HL-60/S4 (cell line): ENCODE results near the gene MTX1.
"Not testable (repeated sequence)": the region's sequence is repeated elsewhere in the genome, so short reads cannot be mapped to it uniquely, and the experiment has no call there.

Source experiments
- in situ Hi-C: fragments of 300-500 bp; cut with MboI; formaldehyde crosslinking; loops from 2 replicates; pipeline ENCODE4 v1.14.3; 2022; ENCODE audit warnings: low sequenced_read_pairs

Gene MTX1, protein sequence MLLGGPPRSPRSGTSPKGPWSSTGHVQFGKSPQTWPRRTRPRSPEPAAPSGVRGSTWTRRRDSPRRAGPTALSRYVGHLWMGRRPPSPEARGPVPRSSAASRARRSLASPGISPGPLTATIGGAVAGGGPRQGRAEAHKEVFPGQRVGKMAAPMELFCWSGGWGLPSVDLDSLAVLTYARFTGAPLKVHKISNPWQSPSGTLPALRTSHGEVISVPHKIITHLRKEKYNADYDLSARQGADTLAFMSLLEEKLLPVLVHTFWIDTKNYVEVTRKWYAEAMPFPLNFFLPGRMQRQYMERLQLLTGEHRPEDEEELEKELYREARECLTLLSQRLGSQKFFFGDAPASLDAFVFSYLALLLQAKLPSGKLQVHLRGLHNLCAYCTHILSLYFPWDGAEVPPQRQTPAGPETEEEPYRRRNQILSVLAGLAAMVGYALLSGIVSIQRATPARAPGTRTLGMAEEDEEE

GRCh38 chr1:155208541-155209311 lies at the start of gene MTX1:
MTX1 (plus strand) TSS chr1:155208695; CDS start chr1:155208805, 110 bp downstream.
- in situ Hi-C loops: no loop called here

DNA sequence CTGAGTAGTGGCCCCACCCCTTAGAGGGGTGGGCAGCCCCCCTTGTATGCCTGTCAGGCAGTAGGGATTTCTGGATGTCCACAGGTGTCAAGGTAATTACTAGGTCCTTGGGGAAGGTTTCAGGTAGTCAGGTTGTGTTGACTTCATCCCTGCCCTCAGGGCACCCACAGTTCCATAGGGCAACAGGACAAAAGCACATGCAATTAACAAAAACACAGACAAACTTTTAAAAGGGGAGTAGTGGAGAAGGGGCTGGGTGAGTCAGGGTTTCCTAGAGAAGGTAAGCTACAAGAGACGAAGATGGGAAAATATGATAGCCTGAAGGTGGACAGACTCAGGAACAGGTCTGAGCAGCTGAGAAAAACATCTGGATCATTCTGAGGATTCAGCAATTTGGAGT lies 49.5 kb upstream of the MTX1 start:
- in situ Hi-C loops: no loop called here

GRCh38 chr1:155160128-155160527 lies 48.4 kb upstream of the MTX1 start:
- in situ Hi-C loops: no loop called here

DNA sequence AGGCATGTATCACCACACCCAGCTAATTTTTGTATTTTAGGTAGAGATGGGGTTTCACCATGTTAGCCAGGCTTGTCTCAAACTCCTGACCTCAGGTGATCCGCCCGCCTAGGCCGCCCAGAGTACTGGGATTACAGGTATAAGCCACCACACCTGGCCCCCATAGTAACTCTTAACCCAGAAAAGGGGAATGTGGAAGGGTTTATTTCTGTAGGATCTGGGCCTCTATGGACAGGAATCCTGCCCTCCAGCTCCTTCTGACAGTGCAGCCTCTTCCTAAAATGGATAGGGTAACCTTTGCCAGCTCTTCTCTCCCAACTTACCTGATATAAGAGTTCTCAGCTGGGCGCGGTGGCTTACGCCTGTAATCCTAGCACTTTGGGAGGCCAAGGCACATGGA lies 45.9 kb upstream of the MTX1 start:
- in situ Hi-C loops: not testable (repeated sequence)

DNA sequence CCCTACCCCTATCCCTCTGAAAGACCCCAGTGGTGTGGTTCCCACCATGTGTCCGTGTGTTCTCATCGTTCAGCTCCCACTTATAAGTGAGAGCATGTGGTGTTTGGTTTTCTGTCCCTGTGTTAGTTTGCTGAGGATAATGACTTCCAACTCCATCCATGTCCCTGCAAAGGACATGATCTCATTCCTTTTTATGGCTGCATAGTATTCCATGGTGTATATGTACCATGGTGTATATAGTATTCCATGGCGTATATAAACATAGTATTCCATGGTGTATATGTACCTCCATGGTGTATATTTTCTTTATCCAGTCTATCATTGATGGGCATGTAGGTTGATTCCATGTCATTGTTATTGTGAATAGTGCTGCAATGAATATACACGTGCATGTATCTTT lies 44.7 kb upstream of the MTX1 start:
- in situ Hi-C loops: not testable (repeated sequence)

- in situ Hi-C loops: not testable (repeated sequence)
These were observed 43.9 kb upstream of the MTX1 start for GRCh38 chr1:155164625-155165024.

GRCh38 chr1:155166051-155166470 lies 42.4 kb upstream of the MTX1 start:
- in situ Hi-C loops: no loop called here

DNA sequence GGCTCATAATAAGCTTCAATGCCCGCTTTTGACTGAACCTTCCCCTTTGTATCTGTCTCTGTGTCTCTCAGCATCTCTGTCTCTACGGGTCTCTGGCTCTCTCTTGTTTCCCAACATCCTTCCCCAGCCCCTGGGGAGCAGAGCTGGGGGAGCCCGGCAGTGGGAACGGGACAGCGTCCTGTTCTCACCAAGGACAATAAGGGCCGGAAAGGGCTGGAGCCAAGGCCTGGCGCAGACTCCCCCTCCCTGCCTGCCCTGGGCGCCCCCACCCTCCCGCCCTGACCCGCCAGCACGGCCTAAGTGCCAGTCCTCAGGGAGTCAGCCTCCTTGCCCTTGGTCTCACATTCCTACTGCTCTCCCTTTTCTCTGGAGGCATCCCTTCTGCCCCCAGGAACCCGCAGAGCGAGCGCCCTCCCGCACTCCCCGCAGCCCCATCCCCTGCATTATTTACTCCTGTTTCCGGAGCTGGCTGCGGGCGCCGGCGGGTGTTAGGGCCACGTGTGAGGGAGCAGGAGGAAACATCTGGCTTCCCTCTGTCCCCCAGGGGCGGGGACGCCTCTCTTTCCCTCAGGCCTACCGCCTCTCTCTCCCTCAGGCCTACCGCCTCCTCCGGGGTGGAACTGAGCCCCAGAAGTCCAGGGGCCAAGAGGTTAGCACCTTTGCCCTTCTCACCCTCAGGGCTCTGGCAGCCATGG lies 41.9 kb upstream of the MTX1 start:
- in situ Hi-C loops: no loop called here

GRCh38 chr1:155167166-155168104 lies 41.1 kb upstream of the MTX1 start:
- in situ Hi-C loops: no loop called here

- in situ Hi-C loops: not testable (repeated sequence)
These were observed 40.4 kb upstream of the MTX1 start for GRCh38 chr1:155168105-155168445.

GRCh38 chr1:155168456-155169210 lies 39.9 kb upstream of the MTX1 start:
- in situ Hi-C loops: no loop called here

GRCh38 chr1:155169541-155169940 lies 39.0 kb upstream of the MTX1 start:
- in situ Hi-C loops: no loop called here

- in situ Hi-C loops: loop anchor here (5.0 to 10.0 kb wide), 2 partner anchors 78 to 425 kb away; no protein-coding TSS in a partner anchor
These were observed 38.3 kb upstream of the MTX1 start for GRCh38 chr1:155170101-155170785.

GRCh38 chr1:155170806-155171205 lies 37.7 kb upstream of the MTX1 start:
- in situ Hi-C loops: loop anchor here (5.0 to 10.0 kb wide), 2 partner anchors 79 to 424 kb away; no protein-coding TSS in a partner anchor

- in situ Hi-C loops: loop anchor here (5.0 to 10.0 kb wide), 2 partner anchors 80 to 423 kb away; no protein-coding TSS in a partner anchor
These were observed 36.4 kb upstream of the MTX1 start for GRCh38 chr1:155171836-155172731.

- in situ Hi-C loops: loop anchor here (5.0 to 10.0 kb wide), 2 partner anchors 81 to 422 kb away; no protein-coding TSS in a partner anchor
These were observed 35.6 kb upstream of the MTX1 start, which contains the start of gene KRTCAP2 for GRCh38 chr1:155172732-155173477. KRTCAP2 (minus strand) TSS chr1:155173304; CDS start chr1:155173224, 80 bp downstream.
